Activated CD8-positive, alpha-beta memory T cell treated with anti-CD3 and anti-CD28 coated beads, Interleukin-2, amount 50 U/mL, for 24 hours (primary cell): ENCODE data around the gene SPOCK3.
"Not testable (repeated sequence)": the region's sequence is repeated elsewhere in the genome, so short reads cannot be mapped to it uniquely, and the experiment has no call there.

ENCODE experiments used
- DNase-seq: peaks from one replicate; pipeline ENCODE4 v3.0.0-alpha.2; 2020; ENCODE audit errors: extremely low read depth

SPOCK3 gene

DNA sequence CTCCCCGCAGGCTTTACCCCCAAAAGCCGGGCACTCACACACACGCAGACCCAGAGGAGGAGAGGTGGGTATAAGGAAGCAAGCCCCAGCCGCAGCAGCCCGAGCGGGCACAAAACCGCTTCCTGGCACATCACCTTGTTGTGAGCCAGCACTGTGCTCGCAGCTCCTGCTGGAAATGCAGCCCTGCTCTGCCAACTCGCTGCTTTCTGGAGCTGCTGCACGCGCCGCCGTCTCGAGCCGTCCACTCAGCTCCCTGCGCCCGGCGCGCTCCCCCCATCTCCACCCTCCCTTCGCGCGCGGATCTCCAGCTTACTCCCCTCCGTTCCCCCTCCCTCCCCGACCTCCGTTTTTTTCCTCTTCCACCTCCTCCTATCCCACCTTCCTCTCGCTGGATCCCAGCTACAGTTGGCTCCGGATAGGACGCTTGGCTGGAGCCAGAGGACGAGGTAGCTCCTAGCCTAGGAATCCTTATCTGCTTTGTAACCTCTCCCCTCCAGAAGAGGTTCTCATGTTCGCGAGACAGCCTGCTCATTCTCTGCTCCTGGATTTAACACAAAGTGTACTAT is at the start of gene SPOCK3:
SPOCK3 (minus strand) TSS at position 179 of the 566 bp plus-strand sequence.
- DNase-seq, result no peak

DNA sequence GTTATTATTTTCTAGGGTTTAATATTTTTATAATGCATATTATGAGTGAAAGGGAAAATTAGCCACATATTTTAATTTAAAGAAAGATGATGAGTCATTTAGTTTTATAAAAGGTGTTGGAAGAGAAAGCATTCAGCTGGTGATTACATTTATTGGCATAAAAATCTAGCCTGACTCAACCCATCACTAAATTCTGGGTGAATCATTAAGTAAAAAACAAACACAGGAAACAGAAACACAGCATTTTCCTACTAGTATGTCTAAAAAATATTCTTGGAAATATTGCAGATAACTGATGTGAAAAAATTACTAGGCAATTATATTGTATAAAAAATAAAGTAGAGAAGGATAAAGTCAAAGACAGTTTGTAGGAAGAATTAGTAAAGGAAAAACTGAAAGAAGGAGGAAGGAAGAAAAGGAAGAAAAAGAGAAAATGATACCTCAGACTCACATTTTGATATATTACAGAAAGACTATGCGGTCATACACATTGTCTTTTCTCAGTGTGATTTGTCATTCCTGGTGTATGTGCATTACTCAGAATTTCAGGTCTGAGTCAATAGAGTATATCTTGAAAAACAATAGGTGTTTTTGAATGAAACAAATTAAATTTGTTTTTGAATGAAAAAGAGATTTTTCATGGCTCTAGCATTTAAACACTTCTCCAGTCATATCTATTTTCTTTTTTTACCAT is 48.0 kb upstream of the SPOCK3 start:
- DNase-seq, result no peak

DNA sequence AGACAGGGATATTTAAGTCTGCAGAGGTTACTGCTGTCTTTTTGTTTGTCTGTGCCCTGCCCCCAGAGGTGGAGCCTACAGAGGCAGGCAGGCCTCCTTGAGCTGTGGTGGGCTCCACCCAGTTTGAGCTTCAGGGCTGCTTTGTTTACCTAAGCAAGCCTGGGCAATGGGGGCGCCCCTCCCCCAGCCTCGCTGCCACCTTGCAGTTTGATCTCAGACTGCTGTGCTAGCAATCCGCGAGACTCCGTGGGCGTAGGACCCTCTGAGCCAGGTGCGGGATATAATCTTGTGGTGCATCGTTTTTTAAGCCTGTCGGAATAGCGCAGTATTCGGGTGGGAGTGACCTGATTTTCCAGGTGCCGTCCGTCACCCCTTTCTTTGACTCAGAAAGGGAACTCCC is 47.3 kb upstream of the SPOCK3 start:
- DNase-seq, result not testable (repeated sequence)

DNA sequence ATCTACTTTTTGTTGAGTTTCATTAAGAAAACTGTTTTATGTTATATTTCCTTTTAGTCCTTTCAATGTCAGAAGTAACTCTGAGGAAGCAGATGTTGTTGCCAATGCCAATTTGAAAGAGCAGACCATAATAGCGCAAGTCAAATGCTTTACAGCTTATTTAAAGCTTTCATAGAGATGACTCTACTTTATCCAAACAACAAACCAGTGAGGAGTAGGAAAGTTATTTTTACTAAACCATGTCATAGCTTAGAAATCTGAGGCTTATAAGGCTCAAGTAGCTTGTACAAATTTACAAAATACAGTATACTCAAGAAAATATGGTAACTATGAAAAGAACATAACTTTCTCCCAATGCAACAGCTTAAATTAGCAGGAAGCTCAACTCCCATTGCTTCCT is 40.1 kb upstream of the SPOCK3 start:
- DNase-seq, result no peak

DNA sequence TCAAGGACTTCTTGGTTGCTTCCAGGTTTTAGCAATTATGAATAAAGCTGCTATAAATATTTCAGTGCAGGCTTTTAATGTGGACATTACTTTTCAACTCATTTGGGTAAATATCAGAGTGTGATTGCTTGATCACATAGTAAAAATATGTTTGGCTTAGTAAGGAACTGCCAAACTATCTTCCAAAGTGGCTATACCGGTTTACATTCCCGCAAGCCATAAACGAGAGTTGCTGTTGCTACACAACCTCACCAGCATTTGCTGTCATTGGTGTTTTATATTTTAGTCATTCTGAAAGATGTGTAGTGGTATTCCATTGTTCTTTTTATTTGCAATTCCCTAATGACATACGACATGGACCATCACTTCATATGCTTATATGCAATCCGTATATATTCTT is 30.9 kb upstream of the SPOCK3 start:
- DNase-seq, result no peak

DNA sequence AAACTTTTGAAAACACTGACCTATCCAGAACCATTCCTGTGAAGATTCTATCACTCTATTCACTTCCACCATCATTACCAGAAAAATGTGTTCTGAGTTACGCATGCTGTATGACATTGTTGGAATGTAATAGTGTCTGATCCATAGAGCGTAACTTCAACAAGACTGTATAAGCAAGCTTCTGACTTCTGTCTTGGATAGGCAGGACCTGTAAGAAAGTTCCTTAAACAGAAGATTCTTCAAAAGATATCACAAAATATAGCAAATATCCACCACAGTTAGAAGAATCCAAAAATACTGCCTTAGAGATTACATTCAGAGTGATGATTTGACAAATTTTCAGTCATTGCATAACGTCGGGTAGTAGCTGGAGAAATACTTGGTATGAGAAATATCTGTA is 14.0 kb upstream of the SPOCK3 start:
- DNase-seq, result no peak

DNA sequence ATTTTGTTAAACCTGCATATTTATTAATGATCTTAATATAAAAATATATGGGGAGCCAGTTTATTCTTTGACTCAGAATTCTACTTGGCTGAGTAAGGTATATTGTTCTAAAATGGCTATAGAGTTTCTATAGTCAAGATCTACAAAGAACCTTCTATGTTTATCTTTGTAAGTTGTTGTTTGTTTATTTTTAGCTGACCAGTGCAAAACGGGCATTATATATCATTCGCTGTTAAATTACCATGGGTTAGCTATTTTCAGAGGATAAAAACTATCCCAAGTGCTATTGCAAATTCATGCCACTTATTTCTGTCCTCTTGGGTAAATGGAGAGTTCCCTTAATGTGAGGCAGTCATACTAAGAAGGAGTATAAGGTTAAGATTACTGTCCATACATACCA is 5.3 kb upstream of the SPOCK3 start:
- DNase-seq, result no peak

DNA sequence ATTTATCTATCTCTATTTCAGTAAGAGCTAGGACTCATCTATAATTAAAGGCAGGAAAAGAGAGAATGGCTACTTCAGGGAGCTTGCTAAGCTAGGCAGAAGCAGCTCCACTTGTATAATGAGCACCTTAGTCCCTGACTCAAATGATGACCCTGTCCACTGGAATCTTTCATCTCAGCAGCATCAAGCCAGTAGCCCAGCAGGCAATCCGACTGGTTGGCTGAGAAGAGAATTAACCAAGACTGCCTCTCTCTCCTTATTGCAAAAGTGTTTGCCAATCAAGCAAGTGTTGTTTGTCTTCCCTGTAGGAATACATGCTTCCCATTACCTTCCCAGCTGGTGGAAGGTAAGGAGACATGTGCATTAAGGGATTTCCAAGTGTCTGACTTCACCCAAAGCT is 3.9 kb upstream of the SPOCK3 start:
- no peak for DNase-seq

DNA sequence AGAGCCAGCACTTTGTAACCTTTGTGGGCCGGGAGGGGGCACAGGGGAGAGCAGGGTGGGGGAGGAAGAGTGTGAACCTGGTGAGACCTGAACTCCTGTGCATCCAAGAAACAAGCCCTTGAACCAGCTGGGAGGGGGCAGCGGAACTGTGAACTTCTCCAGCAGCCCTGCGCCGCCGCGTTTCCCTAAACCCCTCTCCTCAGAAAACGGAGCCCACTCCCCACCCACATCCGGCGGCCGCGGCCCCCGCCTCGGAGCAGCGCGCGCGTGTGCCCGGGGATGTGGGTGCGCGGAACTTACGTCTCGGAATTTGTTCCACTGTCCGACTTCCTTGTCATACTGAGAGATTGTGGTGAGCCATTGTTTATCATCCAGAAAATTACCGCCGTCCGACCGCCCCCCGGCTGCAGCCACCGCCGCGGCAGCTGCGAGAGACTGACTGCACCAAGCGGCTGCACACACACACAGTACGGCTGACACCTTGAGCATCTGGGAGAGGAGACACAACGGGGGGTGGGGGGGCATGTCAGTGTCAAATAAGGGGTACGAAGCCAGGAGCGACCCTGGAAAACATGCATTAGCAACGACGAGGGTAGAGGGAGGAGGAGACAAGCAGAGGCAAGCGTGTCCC is 494 bp downstream of the SPOCK3 start:
- no peak for DNase-seq

DNA sequence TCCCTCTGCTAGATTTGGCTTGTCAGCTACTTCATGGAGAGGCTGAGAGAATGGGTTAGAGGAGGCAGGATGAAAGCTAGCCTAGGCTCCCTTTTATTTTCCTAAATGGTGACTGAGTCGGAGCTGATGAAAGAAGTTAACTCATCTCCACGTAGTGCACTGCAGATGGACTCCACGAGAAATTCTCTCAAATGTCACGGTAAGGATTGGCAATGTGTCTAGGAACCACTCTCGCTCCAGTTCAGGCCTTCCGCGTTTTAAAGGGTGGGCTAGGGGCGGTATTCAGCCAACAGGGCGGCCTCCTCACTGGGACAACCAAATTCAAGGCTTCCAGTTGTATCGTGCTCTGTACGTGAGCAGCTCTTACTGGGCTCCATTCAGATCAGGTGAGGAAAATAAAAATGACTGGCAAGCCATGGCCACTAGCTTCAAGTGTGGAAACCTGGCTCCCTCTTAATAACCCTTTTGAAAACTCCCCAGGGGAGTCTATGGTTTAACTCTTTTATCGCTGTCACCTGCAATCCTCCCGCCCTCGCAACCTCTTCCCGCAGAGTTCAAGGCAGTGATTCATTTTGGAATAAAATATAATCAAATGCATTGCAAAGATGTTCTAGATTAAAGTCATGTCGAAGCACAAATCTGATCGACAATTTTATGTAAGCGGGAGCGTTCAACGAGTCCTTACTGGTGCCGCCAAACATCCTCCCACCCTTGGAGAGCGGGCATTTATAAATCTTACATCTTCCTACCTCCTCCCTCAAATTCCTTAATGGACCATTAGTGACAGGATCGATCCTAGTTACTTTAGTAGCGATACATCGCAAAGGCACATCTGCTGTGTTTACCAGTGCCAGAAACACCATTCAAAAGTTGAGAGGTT is 1.2 kb downstream of the SPOCK3 start:
- no peak for DNase-seq

DNA sequence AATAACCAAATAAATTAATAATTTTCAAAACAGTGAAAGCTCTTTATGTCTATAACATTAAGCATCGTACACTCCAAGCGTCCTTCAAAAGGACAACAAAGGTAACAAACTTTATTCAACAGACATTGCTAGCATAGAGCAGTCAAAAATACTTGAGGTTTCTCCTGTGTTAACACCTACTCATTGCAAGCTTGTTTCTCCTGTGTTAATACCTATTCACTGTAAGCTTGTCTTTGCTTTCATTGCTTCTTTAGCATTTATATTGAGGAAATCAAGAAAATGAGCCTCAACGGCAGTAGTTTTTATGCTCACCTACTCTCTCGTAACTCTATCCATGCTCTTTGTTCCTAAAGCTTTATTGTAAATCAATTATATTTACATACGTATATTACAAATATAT is 3.5 kb downstream of the SPOCK3 start:
- no peak for DNase-seq

DNA sequence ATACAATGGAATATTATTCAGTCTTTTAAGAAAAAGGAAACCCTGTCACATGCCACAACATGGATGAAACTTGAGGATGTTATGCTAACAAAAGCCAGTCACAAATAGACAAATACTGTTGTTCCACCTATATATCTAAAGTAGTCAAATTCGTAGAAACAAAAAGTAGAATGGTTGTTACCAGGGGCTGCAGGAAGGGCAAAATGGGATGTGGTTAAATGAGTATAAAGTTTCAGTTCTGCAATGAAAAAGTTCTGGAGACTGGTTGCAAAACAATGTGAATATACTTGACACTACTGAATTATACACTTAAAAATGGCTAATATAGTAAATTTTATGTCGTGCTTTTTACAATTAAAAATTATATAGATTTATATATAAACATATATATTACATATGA is 12.2 kb downstream of the SPOCK3 start:
- DNase-seq, result no peak

DNA sequence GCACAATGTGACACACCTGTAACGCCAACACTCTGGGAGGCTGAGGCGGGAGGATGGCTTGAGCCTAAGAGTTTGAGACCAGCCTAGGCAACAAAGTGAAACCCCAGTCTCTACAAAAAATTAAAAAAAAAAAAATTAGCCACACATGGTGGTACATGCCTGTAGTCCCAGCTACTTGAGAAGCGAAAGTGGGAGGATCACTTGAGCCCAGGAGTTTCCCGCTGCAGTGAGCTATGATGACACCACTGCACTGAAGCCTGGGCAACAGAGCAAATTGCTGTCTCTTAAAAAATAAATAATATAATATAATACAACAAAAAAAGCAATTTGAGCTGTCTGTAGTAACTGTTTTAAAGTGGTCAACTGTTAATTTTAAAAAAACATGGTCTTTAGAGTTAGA is 13.2 kb downstream of the SPOCK3 start:
- DNase-seq, result no peak

DNA sequence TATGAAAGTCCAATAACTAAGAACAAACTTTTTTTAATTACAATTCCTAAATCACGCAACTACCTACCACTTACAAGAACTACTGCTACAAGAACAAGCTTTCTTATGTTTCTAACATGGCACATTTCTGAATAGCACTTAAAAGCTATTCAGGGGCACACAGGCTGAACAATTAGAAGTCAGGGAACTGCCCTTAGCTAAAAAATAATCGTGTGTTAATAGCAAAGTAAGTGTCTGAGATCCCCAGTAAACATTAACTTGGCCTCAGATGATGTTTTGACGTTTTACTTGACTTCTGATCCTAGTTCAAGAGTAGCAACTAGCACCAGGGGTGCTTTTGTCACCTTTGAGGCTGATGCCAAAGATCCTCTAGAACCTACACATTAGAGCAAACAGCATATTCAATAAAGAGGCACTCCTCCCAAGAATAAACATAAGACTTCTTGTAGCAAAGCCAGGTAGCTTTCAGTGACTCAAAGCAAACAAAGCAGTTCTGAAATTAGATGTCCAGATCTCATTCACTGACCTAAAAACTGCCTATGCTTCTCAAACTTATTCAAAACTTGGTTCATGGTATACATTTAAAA is 16.2 kb downstream of the SPOCK3 start:
- DNase-seq, result no peak

DNA sequence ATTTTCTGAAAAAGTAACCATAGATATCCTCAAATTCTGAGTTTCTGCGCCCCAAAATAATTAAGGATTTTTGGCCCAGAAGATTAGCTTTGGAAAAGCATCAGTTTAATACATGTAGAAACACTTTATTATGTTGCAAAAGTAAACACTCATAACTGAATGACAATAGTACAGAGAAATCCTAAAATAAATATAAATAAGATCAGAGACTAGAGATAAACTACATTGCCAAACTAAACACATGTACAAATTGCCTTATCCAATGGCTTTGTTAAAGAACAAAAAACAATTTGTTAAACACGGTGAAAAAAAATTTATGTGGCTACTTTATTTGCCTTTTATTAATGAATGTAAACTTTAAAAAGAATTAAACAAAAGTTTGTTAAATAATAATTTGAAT is 17.5 kb downstream of the SPOCK3 start:
- DNase-seq, result no peak

DNA sequence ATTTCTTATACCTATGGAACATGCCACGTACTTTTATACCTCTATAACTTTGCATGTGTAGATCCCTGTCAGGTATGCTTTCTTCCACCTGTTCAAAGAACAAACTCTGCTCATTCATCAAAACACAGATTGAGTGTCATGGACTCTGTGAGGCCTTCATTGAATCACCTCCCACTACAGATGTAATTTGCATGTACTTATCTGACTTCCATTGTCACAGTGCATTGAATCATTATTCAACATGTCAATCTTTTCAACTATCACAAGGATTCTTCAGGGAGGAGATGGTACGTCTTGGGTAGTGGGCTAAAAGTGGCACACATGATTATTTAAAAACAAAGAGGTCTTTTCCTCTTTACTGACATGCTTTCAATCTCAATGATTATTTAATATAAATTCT is 24.1 kb downstream of the SPOCK3 start:
- no peak for DNase-seq

DNA sequence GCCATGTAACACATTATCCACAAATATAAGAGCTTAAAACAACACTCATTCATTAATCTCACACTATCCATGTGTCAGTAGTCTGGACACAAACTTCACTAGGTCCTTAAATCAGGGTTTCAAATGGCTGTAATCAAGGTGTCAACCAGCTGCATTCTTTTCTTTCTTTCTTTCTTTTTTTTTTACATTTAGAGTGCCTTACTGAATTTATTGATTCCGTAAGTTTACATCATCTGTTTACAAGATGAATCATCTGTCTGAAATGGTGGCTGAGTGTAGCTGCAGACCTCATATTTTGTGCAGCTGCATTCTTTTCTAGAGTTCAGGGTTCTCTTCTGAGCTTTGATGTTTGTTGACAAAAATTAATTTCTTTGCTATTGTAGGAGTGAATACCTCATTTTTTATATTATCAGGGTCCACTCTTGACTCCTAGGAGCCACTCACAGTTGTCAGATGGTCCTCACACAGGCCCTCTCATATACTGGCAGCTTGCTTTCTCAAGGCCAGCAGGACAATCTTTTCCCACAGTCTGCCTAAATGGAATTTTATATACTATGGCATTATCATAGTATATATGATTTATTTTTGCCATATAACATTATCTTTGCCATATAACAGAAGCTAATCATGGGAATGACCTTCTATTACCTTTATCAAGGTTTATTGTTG is 37.8 kb downstream of the SPOCK3 start:
- no peak for DNase-seq

DNA sequence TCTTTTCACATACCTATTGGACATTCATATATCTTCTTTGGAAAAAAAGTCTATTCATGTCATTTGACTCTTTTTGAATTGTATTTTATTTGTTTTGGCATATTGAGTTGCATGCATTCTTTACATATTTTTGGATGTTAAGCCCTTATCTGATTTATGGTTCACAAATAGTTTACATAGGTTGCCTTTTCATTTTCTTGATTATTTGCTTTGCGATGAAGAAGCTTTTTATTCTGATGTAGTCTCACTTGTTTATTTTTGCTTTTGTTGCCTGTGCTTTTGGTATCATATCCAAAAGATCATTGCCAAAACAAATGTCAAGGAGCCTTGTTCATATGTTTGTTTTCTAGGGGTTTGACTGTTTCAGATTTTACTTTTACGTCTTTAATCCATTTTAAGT is 43.9 kb downstream of the SPOCK3 start:
- DNase-seq, result no peak

DNA sequence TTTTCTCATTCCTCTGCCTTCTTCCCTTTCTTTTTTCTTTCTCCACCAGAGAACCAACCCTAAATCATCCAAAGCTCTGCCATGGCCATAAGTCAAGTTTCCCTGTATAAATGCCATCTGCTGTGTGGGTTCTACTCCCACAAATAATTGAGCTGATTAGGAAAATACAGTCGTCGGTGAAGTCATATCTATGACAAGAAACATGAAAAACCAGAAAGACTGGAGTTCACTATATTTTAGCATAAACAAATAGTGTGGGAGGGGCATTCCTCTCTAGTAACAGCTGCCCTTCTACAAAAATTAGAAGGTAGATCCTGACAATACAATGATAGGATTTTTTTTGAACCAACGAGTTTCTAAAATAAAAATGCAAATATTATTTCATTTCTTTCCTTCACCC is 48.8 kb downstream of the SPOCK3 start:
- no peak for DNase-seq

DNA sequence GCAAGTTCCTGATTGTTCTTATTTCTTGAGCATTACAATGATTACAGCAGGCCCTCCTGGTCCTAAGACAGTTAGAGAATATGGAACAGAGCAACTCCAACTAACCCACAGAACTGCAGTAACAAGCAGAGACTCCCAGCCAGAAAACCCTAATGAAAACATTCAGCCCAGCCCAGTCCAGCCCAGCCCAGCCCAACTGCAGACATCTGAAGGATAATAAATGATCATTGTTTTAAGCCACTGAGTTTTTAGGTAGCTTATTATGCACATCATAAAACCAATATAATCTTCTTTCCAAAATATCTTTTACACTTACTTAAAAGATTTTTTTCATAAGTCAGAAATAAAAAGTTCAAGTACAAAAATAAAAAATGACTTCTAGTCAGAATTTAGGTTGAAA is 51.3 kb downstream of the SPOCK3 start:
- no peak for DNase-seq

DNA sequence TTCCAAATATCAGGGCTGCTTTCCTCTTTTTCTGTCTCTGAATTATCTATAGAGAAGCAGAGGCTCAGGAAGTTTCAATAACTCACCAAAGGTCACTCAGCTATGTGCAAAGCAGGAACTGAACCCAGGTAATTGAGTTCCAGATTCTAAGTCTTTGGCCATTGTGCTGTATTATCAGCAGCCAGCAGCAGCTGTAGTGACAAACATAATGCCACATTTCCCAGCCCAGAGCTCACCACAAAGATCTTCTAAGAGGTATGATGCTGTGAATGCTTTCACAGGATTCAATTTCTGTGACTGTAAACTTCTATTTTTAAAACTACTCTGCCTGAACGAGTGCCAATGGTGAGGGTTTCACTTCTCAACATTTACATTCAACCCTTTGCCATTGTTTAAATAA is 56.4 kb downstream of the SPOCK3 start:
- no peak for DNase-seq
